GM21786 (cell line): Measurements from ENCODE around the gene RITA1.
A peak's percentile ranks its signal among the peaks of the same experiment; 100 is the strongest.
"Not testable (repeated sequence)": the region's sequence is repeated elsewhere in the genome, so short reads cannot be mapped to it uniquely, and the experiment has no call there.

Source experiments
- ATAC-seq: cut with Tn5 transposase; IDR thresholded peaks from one replicate; pipeline ENCODE4 v1.9.1; 2021; ENCODE audit not compliant: unreplicated experiment

Gene RITA1

GRCh38 chr12:113201187-113202177 is 16.0 kb downstream of the RITA1 start:
- no peak for ATAC-seq

- ATAC-seq, result no peak
These were observed 17.0 kb downstream of the RITA1 start for GRCh38 chr12:113202300-113203075.

- no peak for ATAC-seq
These were observed 18.6 kb downstream of the RITA1 start for GRCh38 chr12:113203852-113204760.

- no peak for ATAC-seq
These were observed 19.3 kb downstream of the RITA1 start for GRCh38 chr12:113204804-113205203.

GRCh38 chr12:113206802-113207201 is 21.3 kb downstream of the RITA1 start:
- not testable (repeated sequence) for ATAC-seq

- ATAC-seq, result peak; percentile 1
These were observed 22.1 kb downstream of the RITA1 start for GRCh38 chr12:113207613-113208040.

GRCh38 chr12:113208041-113208934 is 22.8 kb downstream of the RITA1 start:
- ATAC-seq, result peak; percentile 75

- ATAC-seq, result no peak
These were observed 25.6 kb downstream of the RITA1 start for GRCh38 chr12:113211160-113211559.

GRCh38 chr12:113214895-113215400 is 29.4 kb downstream of the RITA1 start:
- peak; percentile 72 for ATAC-seq

- no peak for ATAC-seq
These were observed 30.5 kb downstream of the RITA1 start for GRCh38 chr12:113216027-113216426.

GRCh38 chr12:113220593-113221180 is 35.2 kb downstream of the RITA1 start:
- no peak for ATAC-seq

GRCh38 chr12:113221181-113221996 is 35.9 kb downstream of the RITA1 start, which contains the start of gene TPCN1:
Gene TPCN1 (plus strand): TSS chr12:113221464. CDS start chr12:113226853, 5,389 bp downstream.
- peak; percentile 86 for ATAC-seq

- ATAC-seq, result no peak
These were observed 36.6 kb downstream of the RITA1 start for GRCh38 chr12:113221997-113222729.

GRCh38 chr12:113222730-113223531 is 37.4 kb downstream of the RITA1 start:
- ATAC-seq, result no peak

- ATAC-seq, result no peak
These were observed 39.4 kb downstream of the RITA1 start for GRCh38 chr12:113224955-113225354.

GRCh38 chr12:113226696-113227568 is 41.4 kb downstream of the RITA1 start:
- no peak for ATAC-seq
